OCI-LY7 (cell line): ENCODE data around the gene DNM3. TPM values are rescaled to one million over a fixed set of nuclear protein-coding genes. Genes with fewer than 3 reads are reported as not detected.

Source experiments
- BruUV-seq: library from RNA; stranded (reverse); fragments of 400-500 nt; replicated peaks from 2 replicates; lab custom pipeline; 2021; lab: Mats Ljungman, UMichigan
- CTCF ChIA-PET: fragments of 300-600 bp; sonication (Branson Sonifier 250); formaldehyde crosslinking; loops from one replicate; lab custom pipeline; 2022; ENCODE audit warnings: antibody characterized with exemption; ENCODE audit not compliant: unreplicated experiment; lab: Charles Lee
- POLR2A ChIA-PET: fragments of 300-600 bp; sonication (Branson Sonifier 250); formaldehyde crosslinking; loops from one replicate; lab custom pipeline; 2022; ENCODE audit warnings: antibody characterized with exemption; lab: Charles Lee
- DNase-seq: peaks from one replicate; pipeline ENCODE4 v3.0.0-alpha.2; 2015; ENCODE audit warnings: low spot score
- H2AFZ ChIP-seq: fragments of 200-600 bp; sonication (generic), shearing (Covaris generic); 2 replicates; pipeline ENCODE4 v1.6.1; 2014; ENCODE audit warnings: mild to moderate bottlenecking, antibody characterized with exemption, low read length, moderate library complexity
- H3K27ac ChIP-seq: fragments of 200-600 bp; sonication (generic); 2 replicates; pipeline ENCODE4 v1.5.1; 2014; ENCODE audit warnings: mixed run types, low read depth, mild to moderate bottlenecking, moderate library complexity, low read length, inconsistent platforms; ENCODE audit not compliant: poor library complexity, severe bottlenecking
- H3K36me3 ChIP-seq: fragments of 200-600 bp; sonication (generic); 2 replicates; pipeline ENCODE4 v1.6.1; 2014; ENCODE audit warnings: mild to moderate bottlenecking, antibody characterized with exemption, low read length, moderate library complexity, mixed read lengths; ENCODE audit not compliant: insufficient read depth
- H3K4me1 ChIP-seq: fragments of 200-600 bp; sonication (generic); 2 replicates; pipeline ENCODE4 v1.5.1; 2014; ENCODE audit warnings: mild to moderate bottlenecking, low read length; ENCODE audit not compliant: insufficient read depth, poor library complexity, severe bottlenecking
- H3K4me2 ChIP-seq: fragments of 200-600 bp; sonication (generic); 2 replicates; pipeline ENCODE4 v1.6.1; 2014; ENCODE audit warnings: mild to moderate bottlenecking, low read length
- H3K4me3 ChIP-seq: fragments of 200-600 bp; sonication (generic); 2 replicates; pipeline ENCODE4 v1.5.1; 2014; ENCODE audit warnings: mild to moderate bottlenecking, low read depth, low read length; ENCODE audit not compliant: poor library complexity, severe bottlenecking
- H3K79me2 ChIP-seq: fragments of 200-600 bp; sonication (generic); 2 replicates; pipeline ENCODE4 v1.6.1; 2016; ENCODE audit warnings: low read depth, mild to moderate bottlenecking, low read length, moderate library complexity, mixed read lengths; ENCODE audit not compliant: insufficient read depth
- H3K9me2 ChIP-seq: fragments of 200-600 bp; sonication (generic); 2 replicates; pipeline ENCODE4 v1.6.1; 2016; ENCODE audit warnings: mild to moderate bottlenecking, low read length, mixed read lengths; ENCODE audit not compliant: insufficient read depth
- H3K9me3 ChIP-seq: fragments of 200-600 bp; sonication (generic); 2 replicates; pipeline ENCODE4 v1.6.1; 2014; ENCODE audit warnings: mild to moderate bottlenecking, mixed run types, low read length, mixed read lengths
- H4K20me1 ChIP-seq: fragments of 200-600 bp; sonication (generic); 2 replicates; pipeline ENCODE4 v1.6.1; 2014; ENCODE audit warnings: mild to moderate bottlenecking, antibody characterized with exemption, low read length, moderate library complexity, mixed read lengths; ENCODE audit not compliant: insufficient read depth
- CTCF ChIP-seq: fragments of 200-600 bp; sonication (generic); conservative IDR thresholded peaks from 2 replicates; pipeline ENCODE4 v1.5.1; 2014; ENCODE audit warnings: mild to moderate bottlenecking, antibody characterized with exemption, low read length, moderate library complexity, mixed read lengths
- EZH2phosphoT487 ChIP-seq: fragments of 200-600 bp; sonication (generic); IDR thresholded peaks from 2 replicates; pipeline ENCODE4 v1.6.1; 2018; ENCODE audit warnings: low read depth, borderline replicate concordance, mild to moderate bottlenecking, mixed run types, antibody characterized with exemption, low read length, moderate library complexity, mixed read lengths
- intact Hi-C: fragments of 100-400 bp; cut with micrococcal nuclease; formaldehyde crosslinking; loops from one replicate; pipeline ENCODE4 v1.10.0; 2022; ENCODE audit not compliant: unreplicated experiment
- total RNA-seq, 2 experiments: library from RNA; depleted of rRNA in 1 of 2; stranded (reverse); fragments of >200 nt in 1 of 2; shearing (Covaris generic) in 1 of 2; gene quantifications; 2 replicates each; pipeline ENCODE4 v1.2.3, GENCODE V29; 2014 to 2022

The DNM3 gene
- total RNA-seq, 2 experiments from 2014 or later = 0.47 to 0.61 TPM

- POLR2A ChIA-PET = interaction anchor here (1.3 kb wide), 1 partner anchor 34 kb away, joined by 3 read pairs; no protein-coding TSS in a partner anchor
- TF ChIP-seq EZH2phosphoT487 (no peak), CTCF (no peak)
- H3K27ac ChIP-seq = no peak overlapping the region
These were observed 601.1 kb downstream of the DNM3 start for GRCh38 chr1:172442404-172442803.

GRCh38 chr1:172442843-172443565 lies 601.7 kb downstream of the DNM3 start:
- Histone ChIP-seq H4K20me1 (peaks cover 6% of the 10 kb centered on the region; the same call in 1 of the 2 replicates), H3K9me2 (no peaks in the 10 kb centered on the region), H3K9me3 (no peaks in the 10 kb centered on the region), H3K79me2 (peaks cover 11% of the 10 kb centered on the region; the same call in 1 of the 2 replicates), H3K36me3 (peaks cover 15% of the 10 kb centered on the region), H3K4me3 (peak overlapping the region; percentile 86), H3K4me2 (peak overlapping the region; percentile 82), H3K27ac (no peak overlapping the region), H2AFZ (peak overlapping the region; percentile 75), H3K4me1 (peaks cover 8% of the 10 kb centered on the region)
- TF ChIP-seq EZH2phosphoT487 (no peak), CTCF (no peak)
- no TSS peak for BruUV-seq
- DNase-seq = no peak
- POLR2A ChIA-PET = interaction anchor here (0.7 to 1.3 kb wide), 5 partner anchors 35 to 1779 kb away, joined by 3 to 5 read pairs (median 3); no protein-coding TSS in a partner anchor
- intact Hi-C loops = loop anchor here (5.0 kb wide), 1 partner anchor 441 kb away; no protein-coding TSS in a partner anchor
- CTCF ChIA-PET = interaction anchor here (0.5 kb wide), 1 partner anchor 40 kb away, joined by 3 read pairs; no protein-coding TSS in a partner anchor

More at GRCh38 chr1:172442404-172442803, 601.1 kb downstream of the DNM3 start:
- no peak overlapping the region for H2AFZ ChIP-seq
- H3K9me3 ChIP-seq = no peaks in the 10 kb centered on the region
- H3K4me1 ChIP-seq = peaks cover 8% of the 10 kb centered on the region
- H4K20me1 ChIP-seq = peaks cover 6% of the 10 kb centered on the region; the same call in 1 of the 2 replicates
- no peaks in the 10 kb centered on the region for H3K9me2 ChIP-seq
- no TSS peak for BruUV-seq
- no peak for DNase-seq
- intact Hi-C loops = loop anchor here (5.0 kb wide), 1 partner anchor 440 kb away; no protein-coding TSS in a partner anchor
- H3K4me3 ChIP-seq = peak overlapping the region; percentile 86
- H3K36me3 ChIP-seq = peaks cover 15% of the 10 kb centered on the region
- H3K4me2 ChIP-seq = peak overlapping the region; percentile 82
- CTCF ChIA-PET = no interaction called here
- H3K79me2 ChIP-seq = peaks cover 11% of the 10 kb centered on the region; the same call in 1 of the 2 replicates
